Astrocyte (in vitro differentiated cells and primary cell): ENCODE results near the gene FN3K. TPM values are rescaled to one million over a fixed set of nuclear protein-coding genes. Genes with fewer than 3 reads are reported as not detected.

Experiments used
- DNase-seq: peaks from one replicate; pipeline ENCODE4 v3.0.0-alpha.2; 2010; ENCODE audit warnings: low read depth
- FAIRE-seq: peaks from 2 replicates; lab custom pipeline; 2011; peaks lifted over from hg19 to GRCh38; lab: Jason Lieb, UNC
- H2AFZ ChIP-seq: 2 replicates; pipeline ENCODE4 v1.6.0; 2012; ENCODE audit warnings: low read depth, low read length, inconsistent platforms
- H3K27ac ChIP-seq: 2 replicates; pipeline ENCODE4 v1.5.1; 2011; ENCODE audit warnings: low read depth, low read length, inconsistent platforms
- H3K27me3 ChIP-seq: 2 replicates; pipeline ENCODE4 v1.6.0; 2011; ENCODE audit warnings: low read length, inconsistent platforms; ENCODE audit not compliant: insufficient read depth
- H3K36me3 ChIP-seq: 2 replicates; pipeline ENCODE4 v1.5.1; 2011; ENCODE audit warnings: low read length, inconsistent platforms; ENCODE audit not compliant: insufficient read depth
- H3K4me1 ChIP-seq: 2 replicates; pipeline ENCODE4 v1.5.1; 2011; ENCODE audit warnings: low read length, inconsistent platforms; ENCODE audit not compliant: insufficient read depth
- H3K4me2 ChIP-seq: 2 replicates; pipeline ENCODE4 v1.6.0; 2012; ENCODE audit warnings: low read length, inconsistent platforms
- H3K4me3 ChIP-seq: 2 replicates; pipeline ENCODE4 v1.5.1; 2011; ENCODE audit warnings: low read depth, mild to moderate bottlenecking, low read length, inconsistent platforms; ENCODE audit not compliant: insufficient read depth
- H3K79me2 ChIP-seq: 2 replicates; pipeline ENCODE4 v1.6.0; 2012; ENCODE audit warnings: mild to moderate bottlenecking, low read length, inconsistent platforms; ENCODE audit not compliant: insufficient read depth
- H3K9ac ChIP-seq: 2 replicates; pipeline ENCODE4 v1.6.0; 2012; ENCODE audit warnings: mild to moderate bottlenecking, low read length, inconsistent platforms
- H3K9me3 ChIP-seq: 2 replicates; pipeline ENCODE4 v1.5.1; 2012; ENCODE audit warnings: low read depth, mild to moderate bottlenecking, low read length, inconsistent platforms; ENCODE audit not compliant: insufficient read depth
- H4K20me1 ChIP-seq: 2 replicates; pipeline ENCODE4 v1.6.0; 2012; ENCODE audit warnings: low read length, inconsistent platforms; ENCODE audit not compliant: insufficient read depth
- H3K27ac Mint-ChIP-seq: one replicate; pipeline ENCODE4 v1.8.0; 2021; ENCODE audit warnings: mild to moderate bottlenecking, mixed read lengths; ENCODE audit not compliant: unreplicated experiment
- H3K27me3 Mint-ChIP-seq: one replicate; pipeline ENCODE4 v1.8.0; 2021; ENCODE audit warnings: low read depth, mixed read lengths; ENCODE audit not compliant: unreplicated experiment
- H3K36me3 Mint-ChIP-seq: one replicate; pipeline ENCODE4 v1.8.0; 2021; ENCODE audit warnings: low read depth, mixed read lengths; ENCODE audit not compliant: unreplicated experiment
- H3K4me1 Mint-ChIP-seq: one replicate; pipeline ENCODE4 v1.8.0; 2021; ENCODE audit warnings: low read depth, mixed read lengths; ENCODE audit not compliant: unreplicated experiment
- H3K4me3 Mint-ChIP-seq: one replicate; pipeline ENCODE4 v1.8.0; 2021; ENCODE audit warnings: mild to moderate bottlenecking, moderate library complexity, mixed read lengths; ENCODE audit not compliant: unreplicated experiment
- H3K9me3 Mint-ChIP-seq: one replicate; pipeline ENCODE4 v1.8.0; 2021; ENCODE audit warnings: mild to moderate bottlenecking, mixed read lengths; ENCODE audit not compliant: unreplicated experiment
- EZH2 ChIP-seq: IDR thresholded peaks from 2 replicates; pipeline ENCODE4 v1.6.1; 2012; ENCODE audit warnings: mild to moderate bottlenecking, low read length, inconsistent platforms; ENCODE audit not compliant: insufficient read depth
- total RNA-seq: library from RNA; stranded (reverse); gene quantifications from 2 replicates; pipeline ENCODE4 v1.2.1, GENCODE V29; 2021
- TF ChIP-seq, protein P1 (sequence below): IDR thresholded peaks from 2 replicates; pipeline ENCODE4 v1.5.1; 2011; ENCODE audit warnings: low read depth, mild to moderate bottlenecking, inconsistent platforms, low read length, moderate library complexity; ENCODE audit not compliant: insufficient read depth

Gene FN3K
- total RNA-seq, 1 donor from 2014 or later, result 4.1 TPM

DNA sequence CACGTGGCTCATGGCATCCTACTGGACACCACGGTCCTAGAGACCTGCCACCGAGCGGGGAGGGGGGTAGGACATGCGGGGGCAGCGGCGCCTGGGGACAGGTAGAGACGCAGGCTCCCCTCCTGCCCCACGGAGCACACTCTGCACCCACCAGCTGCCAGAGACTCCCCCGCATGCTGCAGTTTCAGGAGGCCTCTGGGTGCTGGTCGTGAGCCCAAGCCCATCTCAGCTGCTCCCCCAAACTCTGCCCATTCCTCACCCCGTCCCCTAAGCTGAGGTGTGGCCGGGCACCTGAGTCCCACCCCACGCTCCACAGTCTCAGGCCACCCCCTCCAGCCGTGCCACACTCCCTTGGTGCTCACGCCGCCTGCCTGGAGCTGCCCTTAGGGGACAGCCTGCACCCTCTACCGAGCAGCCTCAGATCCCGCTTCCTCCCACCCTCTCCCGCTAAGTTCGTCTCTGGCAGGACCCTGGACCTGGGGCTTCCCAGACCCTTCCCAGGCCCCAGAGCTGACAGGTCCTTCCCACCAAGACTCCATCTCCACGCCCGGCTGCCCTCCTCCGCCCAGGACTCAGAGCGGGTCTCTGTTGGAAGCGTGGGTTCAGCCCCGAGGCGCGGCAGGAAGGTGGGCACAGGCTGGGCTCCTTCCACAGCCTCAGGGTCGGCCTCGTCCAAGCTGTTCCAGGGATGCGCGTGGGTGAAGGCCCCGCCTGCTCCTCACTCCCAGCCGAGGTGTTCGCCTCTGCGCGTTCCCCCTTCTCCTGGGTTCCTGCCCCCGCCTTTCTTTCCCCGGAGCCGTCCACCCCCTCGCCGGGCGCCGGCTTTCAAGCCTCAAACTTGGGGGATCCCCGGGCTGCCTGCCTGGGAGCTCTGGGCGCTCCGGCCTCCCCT lies 38.3 kb upstream of the FN3K start:
- peaks cover 11% of the 10 kb centered on the region for H4K20me1 ChIP-seq
- Mint-ChIP-seq H3K4me3 (peak overlapping the region; percentile 77), H3K36me3 (peaks cover 13% of the 10 kb centered on the region), H3K4me1 (peaks cover 4% of the 10 kb centered on the region), H3K27ac (no peak overlapping the region), H3K9me3 (peaks cover 16% of the 10 kb centered on the region), H3K27me3 (peaks cover 9% of the 10 kb centered on the region)
- FAIRE-seq (no peak), DNase-seq (no peak)
- TF ChIP-seq, protein P1, sequence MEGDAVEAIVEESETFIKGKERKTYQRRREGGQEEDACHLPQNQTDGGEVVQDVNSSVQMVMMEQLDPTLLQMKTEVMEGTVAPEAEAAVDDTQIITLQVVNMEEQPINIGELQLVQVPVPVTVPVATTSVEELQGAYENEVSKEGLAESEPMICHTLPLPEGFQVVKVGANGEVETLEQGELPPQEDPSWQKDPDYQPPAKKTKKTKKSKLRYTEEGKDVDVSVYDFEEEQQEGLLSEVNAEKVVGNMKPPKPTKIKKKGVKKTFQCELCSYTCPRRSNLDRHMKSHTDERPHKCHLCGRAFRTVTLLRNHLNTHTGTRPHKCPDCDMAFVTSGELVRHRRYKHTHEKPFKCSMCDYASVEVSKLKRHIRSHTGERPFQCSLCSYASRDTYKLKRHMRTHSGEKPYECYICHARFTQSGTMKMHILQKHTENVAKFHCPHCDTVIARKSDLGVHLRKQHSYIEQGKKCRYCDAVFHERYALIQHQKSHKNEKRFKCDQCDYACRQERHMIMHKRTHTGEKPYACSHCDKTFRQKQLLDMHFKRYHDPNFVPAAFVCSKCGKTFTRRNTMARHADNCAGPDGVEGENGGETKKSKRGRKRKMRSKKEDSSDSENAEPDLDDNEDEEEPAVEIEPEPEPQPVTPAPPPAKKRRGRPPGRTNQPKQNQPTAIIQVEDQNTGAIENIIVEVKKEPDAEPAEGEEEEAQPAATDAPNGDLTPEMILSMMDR, result no peak
- no peak for TF ChIP-seq EZH2
- H3K27me3 ChIP-seq, result peaks cover 2% of the 10 kb centered on the region
- H3K36me3 ChIP-seq, result no peaks in the 10 kb centered on the region
- H3K27ac ChIP-seq, result no peak overlapping the region
- H3K4me1 ChIP-seq, result peaks cover 9% of the 10 kb centered on the region
- H2AFZ ChIP-seq, result peak overlapping the region; percentile 63
- H3K9me3 ChIP-seq, result peaks cover 5% of the 10 kb centered on the region
- peak overlapping the region; percentile 84 for H3K4me2 ChIP-seq
- H3K9ac ChIP-seq, result peak overlapping the region; percentile 48
- H3K4me3 ChIP-seq, result peak overlapping the region; percentile 50
- H3K79me2 ChIP-seq, result peaks cover 16% of the 10 kb centered on the region

DNA sequence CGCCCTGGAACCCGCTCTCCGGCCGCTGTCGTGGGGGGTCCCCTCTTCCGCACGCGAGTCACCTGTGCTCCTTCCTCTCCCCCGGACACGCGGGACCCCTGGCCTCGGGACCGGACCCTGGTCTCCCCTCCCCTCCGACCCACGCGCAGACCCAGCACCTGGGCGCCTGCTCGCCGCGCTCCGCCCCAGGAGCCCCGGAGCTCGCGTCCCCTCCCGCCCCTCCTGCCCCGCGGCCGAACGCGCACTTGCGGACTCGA lies 37.7 kb upstream of the FN3K start:
- Mint-ChIP-seq H3K27ac (no peak overlapping the region), H3K9me3 (peaks cover 16% of the 10 kb centered on the region), H3K4me3 (peak overlapping the region; percentile 77), H3K27me3 (peaks cover 9% of the 10 kb centered on the region), H3K4me1 (peaks cover 2% of the 10 kb centered on the region), H3K36me3 (peaks cover 10% of the 10 kb centered on the region)
- DNase-seq, result no peak
- TF ChIP-seq EZH2, result no peak
- TF ChIP-seq, protein P1, result no peak
- peaks cover 9% of the 10 kb centered on the region for H3K4me1 ChIP-seq
- H3K79me2 ChIP-seq, result peaks cover 16% of the 10 kb centered on the region
- no peaks in the 10 kb centered on the region for H3K36me3 ChIP-seq
- peaks cover 5% of the 10 kb centered on the region for H3K9me3 ChIP-seq
- FAIRE-seq, result no peak
- peaks cover 2% of the 10 kb centered on the region for H3K27me3 ChIP-seq
- H3K27ac ChIP-seq, result no peak overlapping the region
- H3K9ac ChIP-seq, result peak overlapping the region; percentile 48
- peak overlapping the region; percentile 63 for H2AFZ ChIP-seq
- H4K20me1 ChIP-seq, result peaks cover 11% of the 10 kb centered on the region
- peak overlapping the region; percentile 84 for H3K4me2 ChIP-seq
- peak overlapping the region; percentile 50 for H3K4me3 ChIP-seq
